Right lobe of liver (tissue), 6 donors: ENCODE data around the gene SCEL. TPM values are rescaled to one million over a fixed set of nuclear protein-coding genes. Genes with fewer than 3 reads are reported as not detected.
"Not testable (repeated sequence)": the region's sequence is repeated elsewhere in the genome, so short reads cannot be mapped to it uniquely, and the experiment has no call there.

Source experiments
- ATAC-seq, 4 donors: fragments of 200-7000 bp; cut with Tn5 transposase; one replicate each; pipeline ENCODE4 v1.9.1; 2020; ENCODE audit warnings: mild to moderate bottlenecking in 4 of 4, moderate library complexity in 4 of 4
- DNase-seq, 3 donors: peaks; one replicate each; pipeline ENCODE4 v3.0.0-alpha.2; 2020
- H3K27ac ChIP-seq, 3 donors: fragments of 200-600 bp; one replicate each; pipeline ENCODE4 v1.8.0; 2022
- H3K27me3 ChIP-seq, 2 donors: fragments of 200-600 bp; one replicate each; pipeline ENCODE4 v1.8.0; 2022
- H3K36me3 ChIP-seq, 4 donors: fragments of 200-600 bp; sonication (generic) in 1 of 4; one replicate each; pipeline versions ENCODE4 v1.5.1 to v1.8.0; 2017 to 2022; ENCODE audit warnings: control low read depth in 1 of 4
- H3K4me1 ChIP-seq, 4 donors: fragments of 200-600 bp; sonication (generic) in 1 of 4; one replicate each; pipeline versions ENCODE4 v1.5.1 to v1.8.0; 2017 to 2022; ENCODE audit warnings: control low read depth in 1 of 4
- H3K4me3 ChIP-seq, 3 donors: fragments of 200-600 bp; one replicate each; pipeline ENCODE4 v1.8.0; 2022
- H3K9me3 ChIP-seq, 4 donors: fragments of 200-600 bp; sonication (generic) in 1 of 4; one replicate each; pipeline versions ENCODE4 v1.5.1 to v1.8.0; 2017 to 2022; ENCODE audit warnings: control low read depth in 1 of 4
- POLR2A ChIP-seq: fragments of 450-650 bp; IDR thresholded peaks from one replicate; pipeline ENCODE4 v1.6.1; 2017; ENCODE audit warnings: antibody characterized with exemption, mild to moderate bottlenecking
- WGBS: methylation state at CpG from one replicate; pipeline ENCODE4 v1.1.6; 2018; ENCODE audit warnings: low coverage, low lambda C conversion rate; ENCODE audit not compliant: insufficient coverage; ENCODE audit errors: missing lambda C conversion rate; 5-methylcytosine and 5-hydroxymethylcytosine counted together
- intact Hi-C, 2 donors: fragments of 100-400 bp; cut with DNase I; formaldehyde crosslinking; loops; one replicate each; pipeline versions ENCODE4 v1.11.2 to v1.14.1; 2022
- total RNA-seq, 6 experiments: library from RNA; depleted of rRNA in 2 of 6; stranded (reverse); fragments of >200 nt in 2 of 6; fragmentation: NEBNext Ultra II Directional in 3 of 6; extraction: Animal tissue kit (Norgen Biotek cat#: 25700) in 3 of 6; gene quantifications; one replicate each; pipeline versions ENCODE4 v1.1.0 to v1.2.4, GENCODE V29; 2016 to 2023
- TF ChIP-seq, protein P1 (sequence below), 4 donors: fragments of 200-600 bp in 3 of 4; fragments of 450-650 bp in 1 of 4; IDR thresholded peaks; one replicate each; pipeline versions ENCODE4 v1.5.1 to v1.8.0; 2016 to 2022; ENCODE audit warnings: antibody characterized with exemption in 4 of 4, mild to moderate bottlenecking in 2 of 4
- donor health status: DM: no; HTN: yes; CAD: no.
- donor health status: DM: no; HTN: no; CAD: no.
- donor health status: DM: no; HTN: no; CAD: no.
- donor health status: DM: no; HTN: yes; CAD: no.
- donor health status: DM: no; HTN: yes; CAD: no.

Gene SCEL
- total RNA-seq, 6 experiments from 2014 or later, result not detected

DNA sequence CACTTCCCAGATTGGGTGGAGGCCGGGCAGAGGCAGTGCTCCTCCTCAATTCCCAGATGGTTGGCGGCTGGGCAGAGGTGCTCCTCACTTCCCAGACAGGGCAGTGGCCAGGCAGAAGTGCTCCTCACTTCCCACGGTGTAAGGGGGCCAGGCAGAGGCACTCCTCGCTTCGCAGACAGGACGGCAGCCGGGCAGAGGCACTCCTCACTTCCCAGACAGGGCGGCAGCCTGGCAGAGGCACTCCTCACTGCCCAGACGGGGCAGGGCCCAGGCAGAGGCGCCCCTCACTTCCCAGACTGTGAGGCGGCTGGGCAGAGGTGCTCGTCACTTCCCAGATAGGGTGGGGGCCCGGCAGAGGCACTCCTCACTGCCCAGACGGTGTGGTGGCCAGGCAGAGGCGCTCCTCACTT, 125.3 kb downstream of the SCEL start:
- 53% methylated on average over 3 of the region's 15 CpGs for WGBS
- Histone ChIP-seq H3K9me3 (no peaks in the 10 kb centered on the region), H3K27me3 (no peaks in the 10 kb centered on the region), H3K27ac (no peak overlapping the region), H3K4me1 (no peaks in the 10 kb centered on the region), H3K36me3 (no peaks in the 10 kb centered on the region), H3K4me3 (no peak overlapping the region)
- TF ChIP-seq, protein P1, sequence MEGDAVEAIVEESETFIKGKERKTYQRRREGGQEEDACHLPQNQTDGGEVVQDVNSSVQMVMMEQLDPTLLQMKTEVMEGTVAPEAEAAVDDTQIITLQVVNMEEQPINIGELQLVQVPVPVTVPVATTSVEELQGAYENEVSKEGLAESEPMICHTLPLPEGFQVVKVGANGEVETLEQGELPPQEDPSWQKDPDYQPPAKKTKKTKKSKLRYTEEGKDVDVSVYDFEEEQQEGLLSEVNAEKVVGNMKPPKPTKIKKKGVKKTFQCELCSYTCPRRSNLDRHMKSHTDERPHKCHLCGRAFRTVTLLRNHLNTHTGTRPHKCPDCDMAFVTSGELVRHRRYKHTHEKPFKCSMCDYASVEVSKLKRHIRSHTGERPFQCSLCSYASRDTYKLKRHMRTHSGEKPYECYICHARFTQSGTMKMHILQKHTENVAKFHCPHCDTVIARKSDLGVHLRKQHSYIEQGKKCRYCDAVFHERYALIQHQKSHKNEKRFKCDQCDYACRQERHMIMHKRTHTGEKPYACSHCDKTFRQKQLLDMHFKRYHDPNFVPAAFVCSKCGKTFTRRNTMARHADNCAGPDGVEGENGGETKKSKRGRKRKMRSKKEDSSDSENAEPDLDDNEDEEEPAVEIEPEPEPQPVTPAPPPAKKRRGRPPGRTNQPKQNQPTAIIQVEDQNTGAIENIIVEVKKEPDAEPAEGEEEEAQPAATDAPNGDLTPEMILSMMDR (IDR thresholded peaks at IDR 0.05), result no peak
- intact Hi-C loops, result no loop called here
- DNase-seq, result no peak
- ATAC-seq, result no peak

DNA sequence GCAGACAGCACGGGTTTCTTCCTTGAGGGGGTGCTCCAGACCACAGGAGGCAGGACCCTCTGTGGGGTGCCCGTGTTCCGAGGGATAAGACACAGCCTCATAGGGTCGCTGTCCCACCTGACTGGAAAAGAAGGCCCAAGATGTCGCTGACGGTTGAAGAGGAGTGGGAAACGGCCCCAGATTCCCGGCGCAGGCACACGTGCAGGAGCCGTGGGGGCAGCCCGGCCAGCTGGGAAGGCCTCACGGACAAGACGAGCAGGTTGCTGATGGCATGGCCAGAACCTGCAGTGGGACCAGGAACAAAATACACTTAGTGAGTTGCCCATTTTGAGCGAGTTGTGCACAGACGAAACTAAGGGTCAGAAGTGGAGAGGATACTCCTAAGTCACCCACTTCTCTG, 126.8 kb downstream of the SCEL start:
- ATAC-seq, intact Hi-C loops: not testable (repeated sequence)

DNA sequence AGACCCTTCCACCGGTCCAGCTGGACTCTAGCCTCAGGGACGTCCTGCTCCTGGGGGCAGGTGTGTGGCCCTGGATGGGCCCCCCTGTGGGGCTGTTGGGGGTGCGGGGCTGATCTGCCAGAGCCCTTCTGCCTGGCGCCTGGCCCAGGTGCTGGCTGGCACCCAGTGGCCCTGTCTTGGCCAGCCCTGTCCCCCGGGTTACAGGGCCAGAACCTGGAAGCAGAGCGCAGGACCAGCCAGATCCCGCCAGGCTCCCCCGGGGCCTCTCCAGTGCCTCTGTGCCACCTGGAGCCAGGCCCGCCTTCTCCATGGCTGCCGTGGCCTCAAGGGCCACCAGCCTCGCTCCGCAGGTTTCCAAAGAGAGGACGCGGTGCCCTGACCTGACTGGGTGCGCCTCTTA, 127.3 kb downstream of the SCEL start:
- intact Hi-C loops, H3K9me3 ChIP-seq, H3K4me1 ChIP-seq, H3K27me3 ChIP-seq, H3K36me3 ChIP-seq, ATAC-seq, H3K27ac ChIP-seq, H3K4me3 ChIP-seq, DNase-seq: not testable (repeated sequence)
- no CpG with 5 or more reads among the region's 15 CpGs for WGBS

More for the DNA sequence above, 126.8 kb downstream of the SCEL start:
- DNase-seq, H3K4me1 ChIP-seq, H3K4me3 ChIP-seq, H3K27ac ChIP-seq, H3K27me3 ChIP-seq, H3K36me3 ChIP-seq, H3K9me3 ChIP-seq: not testable (repeated sequence)
- 87% methylated on average over 3 of the region's 16 CpGs for WGBS

DNA sequence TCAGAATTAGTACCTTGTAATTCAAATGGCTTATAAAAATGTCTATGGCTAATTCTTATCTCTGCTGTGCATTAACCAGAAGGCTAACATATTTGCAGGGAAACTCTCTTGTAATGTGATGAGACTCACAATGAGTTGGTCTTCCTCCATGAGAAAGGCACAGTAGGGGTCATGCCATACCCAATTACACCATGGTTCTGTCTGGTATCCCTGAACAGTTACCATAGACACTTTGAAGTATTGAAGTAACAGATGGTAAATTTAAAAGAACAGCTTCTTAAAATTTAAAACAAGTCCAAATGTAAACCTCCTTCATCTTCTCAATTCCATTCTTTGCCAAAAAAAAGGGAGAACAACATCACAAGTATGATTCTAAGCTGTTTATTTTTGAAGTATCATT, 139.3 kb downstream of the SCEL start:
- Histone ChIP-seq H3K9me3 (no peaks in the 10 kb centered on the region), H3K4me3 (no peak overlapping the region), H3K36me3 (no peaks in the 10 kb centered on the region), H3K27ac (no peak overlapping the region), H3K27me3 (no peaks in the 10 kb centered on the region), H3K4me1 (no peaks in the 10 kb centered on the region)
- no peak for TF ChIP-seq POLR2A
- TF ChIP-seq, protein P1 (IDR thresholded peaks at IDR 0.05), result no peak
- ATAC-seq (no peak), DNase-seq (no peak)
- intact Hi-C loops, result no loop called here

DNA sequence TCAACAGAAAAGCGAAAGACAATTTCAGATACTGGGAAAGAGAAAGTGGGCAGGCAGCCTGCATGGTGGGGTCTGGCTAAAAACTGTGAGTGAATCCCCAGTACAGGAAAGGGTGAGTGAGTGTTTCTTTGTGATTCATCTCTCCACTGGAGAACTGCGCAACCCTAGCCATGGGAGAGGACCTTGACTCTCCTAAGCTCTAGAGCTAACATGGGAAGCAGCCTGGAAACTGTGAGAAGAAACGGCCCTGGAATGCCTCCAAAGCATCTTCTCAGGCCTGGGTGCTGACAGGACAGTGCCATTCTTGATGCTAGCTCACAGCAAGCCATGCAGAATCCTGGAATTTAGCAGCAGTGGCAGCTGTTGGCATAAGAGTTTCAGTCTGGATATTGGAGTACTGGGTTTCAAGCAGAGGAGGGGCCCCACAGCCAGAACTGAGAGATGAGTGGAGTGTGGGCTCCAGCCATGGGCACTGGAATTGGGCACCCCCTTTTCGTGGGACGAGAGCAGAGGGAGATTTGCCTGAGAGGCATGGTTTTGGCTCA, 143.3 kb downstream of the SCEL start:
- TF ChIP-seq POLR2A, result no peak
- TF ChIP-seq, protein P1 (IDR thresholded peaks at IDR 0.05), result no peak
- no peak overlapping the region for H3K27ac ChIP-seq
- DNase-seq (no peak), ATAC-seq (no peak)
- no peaks in the 10 kb centered on the region for H3K4me1 ChIP-seq
- intact Hi-C loops, result no loop called here
- WGBS, result 35% methylated on average over 3 of the region's 5 CpGs
- H3K36me3 ChIP-seq, result no peaks in the 10 kb centered on the region
- H3K4me3 ChIP-seq, result no peak overlapping the region
- H3K9me3 ChIP-seq, result no peaks in the 10 kb centered on the region
- H3K27me3 ChIP-seq, result no peaks in the 10 kb centered on the region

GRCh38 chr13:77687799-77688198, 152.3 kb downstream of the SCEL start:
- no peaks in the 10 kb centered on the region for H3K9me3 ChIP-seq

More at GRCh38 chr13:77687799-77688198, 152.3 kb downstream of the SCEL start:
- ATAC-seq (no peak), DNase-seq (no peak)
- Histone ChIP-seq H3K4me3 (no peak overlapping the region), H3K36me3 (no peaks in the 10 kb centered on the region), H3K27ac (no peak overlapping the region), H3K4me1 (peaks cover 0 to 7% (median 3%) of the 10 kb centered on the region in 4 donors), H3K27me3 (no peaks in the 10 kb centered on the region)
- WGBS, result 65% methylated on average over 2 of the region's 2 CpGs
- TF ChIP-seq, protein P1 (IDR thresholded peaks at IDR 0.05), result no peak
- no peak for TF ChIP-seq POLR2A
- intact Hi-C loops, result no loop called here
